Fibroblast of skin of right biceps (primary cell): ENCODE results near the gene DNAJC4.

Experiments
- DNase-seq: peaks from one replicate; pipeline ENCODE4 v3.0.0-alpha.2; 2013

DNAJC4 gene

GRCh38 chr11:64230985-64231365, 627 bp downstream of the DNAJC4 start:
- no peak for DNase-seq

- DNase-seq = no peak
Observed at GRCh38 chr11:64231546-64231945, 1.2 kb downstream of the DNAJC4 start.

- DNase-seq = no peak
Observed at GRCh38 chr11:64232182-64232966, 2.0 kb downstream of the DNAJC4 start.

GRCh38 chr11:64232967-64233315, 2.6 kb downstream of the DNAJC4 start:
- DNase-seq = no peak

- DNase-seq = peak; percentile 65
Observed at GRCh38 chr11:64233913-64234586, 3.7 kb downstream of the DNAJC4 start, which contains the start of gene VEGFB. Gene VEGFB (plus strand): TSS chr11:64234584. CDS start chr11:64234834, 250 bp downstream.

- no peak for DNase-seq
Observed at GRCh38 chr11:64234647-64235379, 4.5 kb downstream of the DNAJC4 start.

GRCh38 chr11:64235437-64236161, 5.3 kb downstream of the DNAJC4 start:
- DNase-seq = no peak

GRCh38 chr11:64237484-64237951, 7.2 kb downstream of the DNAJC4 start:
- no peak for DNase-seq

GRCh38 chr11:64238076-64238475, 7.7 kb downstream of the DNAJC4 start:
- DNase-seq = no peak

- DNase-seq = no peak
Observed at GRCh38 chr11:64238999-64239398, 8.7 kb downstream of the DNAJC4 start.

GRCh38 chr11:64239662-64240434, 9.5 kb downstream of the DNAJC4 start:
- no peak for DNase-seq

- DNase-seq = peak; percentile 97
Observed at GRCh38 chr11:64240435-64241240, 10.3 kb downstream of the DNAJC4 start, which contains the start of gene FKBP2. Gene FKBP2 (plus strand): TSS chr11:64241095. CDS start chr11:64242388, 1,293 bp downstream.

- DNase-seq = peak; percentile 99
Observed at GRCh38 chr11:64241241-64241490, 10.8 kb downstream of the DNAJC4 start.

GRCh38 chr11:64241491-64242374, 11.4 kb downstream of the DNAJC4 start:
- no peak for DNase-seq

- DNase-seq = no peak
Observed at GRCh38 chr11:64243236-64243854, 13.0 kb downstream of the DNAJC4 start.

- no peak for DNase-seq
Observed at GRCh38 chr11:64244107-64244506, 13.8 kb downstream of the DNAJC4 start.

GRCh38 chr11:64244966-64245365, 14.6 kb downstream of the DNAJC4 start:
- DNase-seq = no peak

- no peak for DNase-seq
Observed at GRCh38 chr11:64245401-64245796, 15.1 kb downstream of the DNAJC4 start.

- DNase-seq = peak; percentile 96
Observed at GRCh38 chr11:64245797-64246620, 15.7 kb downstream of the DNAJC4 start.
